RPMI8226 (cell line): Measurements from ENCODE around the gene DCDC2.
"Not testable (repeated sequence)": the region's sequence is repeated elsewhere in the genome, so short reads cannot be mapped to it uniquely, and the experiment has no call there.

Experiments used
- DNase-seq: peaks from one replicate; pipeline ENCODE4 v3.0.0-alpha.2; 2015

DCDC2 gene

DNA sequence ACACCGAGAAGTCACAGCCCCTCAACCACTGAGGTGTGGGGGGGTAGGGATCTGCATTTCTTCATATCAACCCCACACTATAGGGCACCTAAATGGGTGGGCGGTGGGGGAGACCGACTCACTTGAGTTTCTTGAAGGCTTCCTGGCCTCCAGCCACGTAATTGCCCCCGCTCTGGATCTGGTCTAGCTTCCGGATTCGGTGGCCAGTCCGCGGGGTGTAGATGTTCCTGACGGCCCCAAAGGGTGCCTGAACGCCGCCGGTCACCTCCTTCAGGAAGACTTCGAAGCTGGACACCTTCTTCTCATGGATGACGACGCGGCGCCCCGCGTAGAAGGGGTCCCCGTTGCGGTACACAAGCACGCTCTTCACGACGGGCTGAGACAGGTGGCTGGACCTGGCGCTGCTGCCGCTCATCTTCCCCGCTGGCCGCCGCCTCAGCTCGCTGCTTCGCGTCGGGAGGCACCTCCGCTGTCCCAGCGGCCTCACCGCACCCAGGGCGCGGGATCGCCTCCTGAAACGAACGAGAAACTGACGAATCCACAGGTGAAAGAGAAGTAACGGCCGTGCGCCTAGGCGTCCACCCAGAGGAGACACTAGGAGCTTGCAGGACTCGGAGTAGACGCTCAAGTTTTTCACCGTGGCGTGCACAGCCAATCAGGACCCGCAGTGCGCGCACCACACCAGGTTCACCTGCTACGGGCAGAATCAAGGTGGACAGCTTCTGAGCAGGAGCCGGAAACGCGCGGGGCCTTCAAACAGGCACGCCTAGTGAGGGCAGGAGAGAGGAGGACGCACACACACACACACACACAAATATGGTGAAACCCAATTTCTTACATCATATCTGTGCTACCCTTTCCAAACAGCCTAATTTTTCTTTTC lies at the start of gene DCDC2:
Gene DCDC2, minus strand, starts transcription at position 724 of the 883 bp plus-strand sequence. Its CDS starts 309 bp downstream, at position 415.
- peak; percentile 24 for DNase-seq

DNA sequence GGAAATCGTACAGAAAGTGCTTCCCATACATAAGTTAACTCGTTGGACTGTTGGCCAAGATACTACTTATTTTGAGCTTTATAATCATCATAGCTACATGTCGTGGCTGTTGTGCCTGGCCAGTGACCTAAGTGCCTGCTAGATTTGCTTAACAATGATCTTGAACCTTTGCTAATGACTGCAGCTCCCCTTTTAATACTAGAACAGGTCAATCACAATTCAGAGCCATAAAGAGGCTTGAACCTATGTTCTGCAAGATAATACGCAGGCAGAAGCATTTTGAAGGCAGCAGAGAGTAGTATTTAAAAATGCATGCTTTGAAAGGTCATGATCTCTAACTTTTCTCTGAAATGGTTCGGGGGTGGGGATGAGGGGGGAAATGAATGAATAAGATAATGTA lies 47.4 kb upstream of the DCDC2 start:
- no peak for DNase-seq

DNA sequence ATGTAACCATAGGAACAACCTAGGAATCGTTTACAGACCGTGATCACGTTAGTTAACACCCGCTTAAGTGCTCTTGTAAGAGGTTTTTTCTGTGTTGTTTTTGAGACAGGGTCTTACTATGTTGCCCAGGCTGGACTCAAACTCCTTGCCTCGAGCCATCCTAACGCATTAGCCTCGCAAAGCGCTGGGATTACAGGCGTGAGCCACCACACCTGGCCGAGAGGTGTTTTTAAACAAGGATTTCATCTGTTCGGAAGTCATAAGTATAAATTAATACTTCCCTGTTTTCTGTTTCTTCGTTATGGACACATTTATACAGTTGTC lies 45.6 kb upstream of the DCDC2 start:
- DNase-seq = no peak

DNA sequence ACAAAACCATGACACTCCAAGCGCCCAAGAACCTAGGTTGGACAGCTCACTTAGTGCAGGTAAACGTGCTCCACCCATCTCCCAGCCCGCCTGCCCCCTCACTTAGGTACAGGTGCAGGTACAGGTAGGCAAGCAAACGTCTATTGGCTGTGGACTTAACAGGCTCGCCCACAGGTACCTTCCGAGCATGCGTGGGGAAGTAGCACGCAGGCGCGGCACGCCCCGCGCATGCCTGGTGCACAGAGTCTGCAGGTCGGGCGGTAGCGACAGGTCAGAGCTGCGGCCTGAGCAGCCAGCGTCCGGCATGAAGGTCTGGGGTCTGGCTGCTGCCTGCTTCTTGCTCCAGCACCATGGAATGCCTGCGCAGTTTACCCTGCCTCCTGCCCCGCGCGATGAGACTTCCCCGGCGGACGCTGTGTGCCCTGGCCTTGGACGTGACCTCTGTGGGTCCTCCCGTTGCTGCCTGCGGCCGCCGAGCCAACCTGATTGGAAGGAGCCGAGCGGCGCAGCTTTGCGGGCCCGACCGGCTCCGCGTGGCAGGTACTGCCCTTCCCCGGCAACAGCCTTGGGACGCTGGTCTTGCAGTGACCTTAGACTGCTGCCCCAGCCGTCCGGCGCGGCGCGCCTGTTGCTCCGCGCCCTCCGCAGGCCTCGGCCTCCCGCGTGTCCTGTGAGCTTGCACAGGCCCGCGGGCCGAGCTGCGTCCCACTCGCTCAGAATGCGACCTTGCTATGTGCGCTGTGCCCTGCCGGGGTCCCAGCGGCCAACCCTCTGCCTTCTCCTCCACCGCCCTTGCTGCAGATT lies 45.0 kb upstream of the DCDC2 start, which contains the start of gene MRS2:
Gene MRS2, plus strand, starts transcription at position 240 of the 804 bp plus-strand sequence. Its CDS starts 111 bp downstream, at position 351.
- DNase-seq = peak; percentile 95

DNA sequence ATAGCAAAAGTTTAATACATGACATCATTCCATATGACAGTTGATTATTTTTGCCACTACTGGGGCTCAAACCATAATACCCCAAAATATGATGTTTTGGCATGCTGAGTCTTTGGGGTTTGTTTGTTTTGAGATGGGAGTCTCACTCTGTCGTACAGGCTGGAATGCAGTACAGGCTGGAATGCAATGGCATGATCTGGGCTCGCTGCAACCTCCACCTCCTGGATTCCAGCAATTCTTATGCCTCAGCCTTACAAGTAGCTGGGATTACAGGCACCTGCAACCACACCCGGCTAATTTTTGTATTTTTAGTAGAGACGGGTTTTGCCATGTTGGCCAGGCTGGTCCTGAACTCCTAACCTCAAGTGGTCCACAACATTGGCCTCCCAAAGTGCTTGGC lies 43.6 kb upstream of the DCDC2 start:
- no peak for DNase-seq

DNA sequence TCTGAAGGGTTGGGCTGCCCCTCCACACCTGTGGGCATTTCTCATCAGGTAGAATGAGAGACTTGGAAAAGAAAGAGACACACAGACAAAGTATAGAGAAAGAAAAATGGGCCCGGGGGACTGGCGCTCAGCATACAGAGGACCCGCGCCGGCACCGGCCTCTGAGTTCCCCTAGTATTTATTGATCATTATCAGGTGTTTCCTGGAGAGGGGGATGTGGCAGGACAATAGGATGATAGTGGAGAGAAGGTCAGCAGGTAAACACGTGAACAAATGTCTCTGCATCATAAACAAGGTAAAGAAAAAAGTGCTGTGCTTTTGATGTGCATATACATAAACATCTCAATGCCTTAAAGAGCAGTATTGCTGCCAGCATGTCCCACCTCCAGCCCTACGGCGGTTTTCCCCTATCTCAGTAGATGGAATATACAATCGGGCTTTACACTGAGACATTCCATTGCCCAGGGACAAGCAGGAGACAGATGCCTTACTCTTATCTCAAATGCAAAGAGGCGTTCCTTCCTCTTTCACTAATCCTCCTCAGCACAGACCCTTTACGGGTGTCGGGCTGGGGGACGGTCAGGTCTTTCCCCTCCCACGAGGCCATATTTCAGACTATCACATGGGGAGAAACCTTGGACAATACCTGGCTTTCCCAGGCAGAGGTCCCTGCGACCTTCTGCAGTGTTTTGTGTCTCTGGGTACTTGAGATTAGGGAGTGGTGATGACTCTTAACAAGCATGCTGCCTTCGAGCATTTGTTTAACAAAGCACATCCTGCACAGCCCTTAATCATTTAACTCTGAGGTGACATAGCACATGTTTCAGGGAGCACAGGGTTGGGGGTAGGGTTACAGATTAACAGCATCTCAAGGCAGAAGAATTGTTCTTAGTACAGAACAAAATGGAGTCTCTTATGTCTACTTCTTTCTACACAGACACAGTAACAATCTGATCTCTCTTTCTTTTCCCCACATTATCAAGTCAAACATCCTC lies 42.5 kb upstream of the DCDC2 start:
- DNase-seq = not testable (repeated sequence)

DNA sequence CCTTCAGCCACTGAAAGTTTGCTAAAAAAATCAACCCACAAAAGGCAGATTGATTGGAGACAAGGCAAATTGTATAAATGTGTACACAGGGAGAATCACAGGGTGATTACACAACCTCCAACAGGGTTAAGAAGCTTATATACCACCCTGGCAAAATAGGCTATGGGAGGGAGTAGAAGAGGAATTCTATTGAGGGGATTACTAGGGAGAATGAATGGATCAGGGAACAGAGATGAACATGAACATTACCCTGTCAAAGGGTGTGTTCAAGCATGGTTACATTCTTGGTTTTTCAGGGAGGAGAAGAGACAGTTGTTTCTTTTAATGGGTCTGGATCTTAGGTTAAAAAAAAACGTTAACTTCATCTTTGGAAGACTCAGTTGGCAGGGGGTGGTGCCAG lies 39.8 kb upstream of the DCDC2 start:
- DNase-seq = no peak

DNA sequence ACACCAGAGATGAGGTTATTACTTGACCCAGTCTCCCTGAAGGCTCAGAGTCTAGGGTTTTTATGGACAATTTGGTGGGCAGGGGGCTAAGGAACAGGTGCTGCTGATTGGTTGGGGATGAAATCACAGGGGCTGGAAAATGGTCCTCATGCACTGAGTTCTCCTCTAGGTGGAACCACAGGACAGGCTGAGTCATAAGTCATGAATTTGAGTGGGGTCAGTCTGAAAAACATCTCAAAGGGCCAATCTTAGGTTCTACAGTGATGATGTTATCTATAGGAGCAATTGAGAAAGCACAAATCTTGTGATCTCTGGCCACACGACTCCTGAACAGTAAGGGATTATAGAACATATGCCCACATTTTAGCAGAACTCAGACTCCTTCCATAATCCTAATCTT lies 39.0 kb upstream of the DCDC2 start:
- DNase-seq = no peak

DNA sequence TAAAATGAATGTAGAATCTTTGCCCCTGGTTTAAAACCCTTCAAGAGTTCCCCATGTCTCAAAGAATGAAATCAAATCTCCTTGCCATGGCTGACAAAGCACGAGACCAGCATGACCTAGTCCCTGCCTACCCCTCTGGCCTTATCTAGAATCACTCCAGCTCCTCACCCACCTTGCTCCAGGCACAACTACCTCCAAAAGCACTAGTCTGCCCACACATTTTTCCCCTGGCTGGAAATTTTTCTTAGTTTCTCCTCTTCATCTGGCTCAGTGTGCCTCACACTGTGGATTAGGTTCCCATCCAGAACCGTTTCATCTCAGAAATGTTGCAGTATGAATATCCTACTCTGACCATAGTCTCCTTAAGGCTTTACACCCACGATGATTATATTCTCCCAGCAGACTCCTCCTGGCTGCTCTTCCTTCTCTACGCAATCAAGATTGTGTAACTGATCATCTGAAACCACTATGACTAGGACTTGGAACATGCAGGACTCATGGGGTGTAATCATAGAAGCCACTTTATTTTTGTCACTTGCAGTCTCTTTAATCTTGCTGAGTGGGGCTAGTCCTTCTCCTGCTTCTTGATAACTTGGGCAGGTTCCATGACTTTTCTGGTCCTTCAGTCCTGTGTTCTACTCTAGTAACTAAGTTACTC lies 37.0 kb upstream of the DCDC2 start:
- no peak for DNase-seq

DNA sequence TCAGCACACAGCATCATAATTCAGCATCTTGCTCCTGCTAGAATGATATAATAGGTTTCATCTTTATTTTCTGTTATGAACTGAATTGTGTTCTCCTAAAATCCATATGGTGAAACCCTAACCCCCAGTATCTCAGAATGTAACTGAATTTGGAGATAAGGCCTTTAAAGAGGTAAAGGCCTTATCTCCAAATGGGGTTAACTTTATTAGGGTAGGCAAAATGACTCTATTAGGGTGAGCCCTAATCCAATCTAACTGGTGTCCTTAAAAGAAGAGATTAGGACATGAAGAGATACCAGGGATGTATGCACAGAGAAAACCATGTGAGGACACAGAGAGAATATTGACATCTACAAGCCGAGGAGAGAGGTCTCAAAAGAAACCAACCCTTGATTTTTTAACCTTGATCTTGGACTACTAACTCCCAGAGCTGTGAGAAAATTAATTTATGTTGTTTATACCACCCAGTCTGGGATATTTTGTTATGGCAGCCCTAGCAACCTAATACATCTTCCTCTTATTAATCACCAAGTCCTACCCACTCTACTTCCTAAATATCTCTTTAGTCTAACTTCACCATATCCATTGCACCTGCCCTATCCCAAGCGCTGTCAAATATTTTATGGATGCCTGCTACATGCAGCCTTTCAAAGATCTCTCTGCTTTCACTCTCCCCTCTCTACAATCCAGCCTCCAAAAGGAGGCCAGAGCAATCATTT lies 36.4 kb upstream of the DCDC2 start:
- DNase-seq = no peak

DNA sequence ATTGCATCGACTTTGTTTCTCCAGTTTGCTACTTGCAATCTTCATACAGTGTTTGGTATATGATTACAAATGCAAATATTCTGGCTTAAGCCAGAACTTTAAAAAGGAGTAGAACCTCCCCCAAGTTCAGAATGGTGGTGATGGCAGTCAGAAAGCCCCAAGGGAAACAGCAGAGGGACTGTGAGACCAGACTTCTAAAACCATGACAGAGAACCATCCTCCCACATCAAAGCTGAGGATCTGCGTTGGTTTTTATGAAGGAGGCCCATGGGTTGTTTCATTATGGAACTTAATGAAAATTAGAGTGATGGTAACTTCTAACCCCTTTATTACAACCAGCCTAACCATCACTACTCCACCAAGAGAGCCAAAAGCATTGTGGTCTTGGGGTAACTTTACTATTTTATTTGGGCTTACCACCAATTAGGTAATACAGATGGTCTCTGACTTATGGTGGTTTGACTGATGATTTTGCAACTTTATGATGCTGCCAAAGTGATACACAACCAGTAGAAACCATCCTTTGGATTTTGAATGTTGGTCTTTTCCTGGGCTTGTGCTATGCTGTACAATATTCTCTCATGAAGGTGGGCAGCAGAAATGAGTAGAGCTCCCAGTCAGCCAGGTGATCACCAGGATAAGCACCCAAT lies 34.0 kb upstream of the DCDC2 start:
- DNase-seq = no peak

DNA sequence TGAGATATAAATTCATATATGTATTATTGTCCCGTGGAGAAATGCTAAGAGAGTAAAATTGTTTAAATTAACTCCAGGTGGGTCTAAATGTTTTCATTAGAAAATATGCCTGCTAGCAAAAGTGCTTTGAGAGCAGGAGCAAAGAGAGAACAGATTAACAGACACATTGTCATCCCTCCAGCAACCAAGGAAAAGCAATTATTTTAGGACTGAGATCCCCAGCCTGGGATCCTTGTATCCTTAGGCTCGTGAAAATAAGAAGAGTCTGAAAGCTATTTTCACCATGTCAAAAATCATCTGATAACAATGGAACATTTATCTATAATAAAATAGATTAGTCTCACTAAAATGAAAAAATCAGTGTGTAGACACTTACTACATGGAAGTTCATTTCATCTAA lies 33.3 kb upstream of the DCDC2 start:
- DNase-seq = no peak

DNA sequence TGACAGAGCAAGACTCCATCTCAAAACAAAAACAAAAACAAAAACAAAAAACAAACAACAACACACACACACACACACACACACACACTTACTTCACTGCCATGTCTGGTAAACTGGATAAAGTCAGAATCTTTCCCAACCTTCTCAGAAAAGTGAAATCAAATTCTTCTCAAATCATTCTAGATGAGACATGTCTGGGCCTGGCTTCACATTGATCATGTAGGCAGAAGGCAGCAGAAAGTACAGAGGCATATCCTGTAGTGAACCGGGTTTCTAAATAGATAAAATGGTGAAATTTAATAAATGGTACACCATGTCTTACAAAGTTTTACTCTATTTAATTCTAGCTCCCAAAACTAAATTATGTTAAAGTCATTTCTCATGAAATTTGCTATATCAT lies 30.0 kb upstream of the DCDC2 start:
- no peak for DNase-seq

DNA sequence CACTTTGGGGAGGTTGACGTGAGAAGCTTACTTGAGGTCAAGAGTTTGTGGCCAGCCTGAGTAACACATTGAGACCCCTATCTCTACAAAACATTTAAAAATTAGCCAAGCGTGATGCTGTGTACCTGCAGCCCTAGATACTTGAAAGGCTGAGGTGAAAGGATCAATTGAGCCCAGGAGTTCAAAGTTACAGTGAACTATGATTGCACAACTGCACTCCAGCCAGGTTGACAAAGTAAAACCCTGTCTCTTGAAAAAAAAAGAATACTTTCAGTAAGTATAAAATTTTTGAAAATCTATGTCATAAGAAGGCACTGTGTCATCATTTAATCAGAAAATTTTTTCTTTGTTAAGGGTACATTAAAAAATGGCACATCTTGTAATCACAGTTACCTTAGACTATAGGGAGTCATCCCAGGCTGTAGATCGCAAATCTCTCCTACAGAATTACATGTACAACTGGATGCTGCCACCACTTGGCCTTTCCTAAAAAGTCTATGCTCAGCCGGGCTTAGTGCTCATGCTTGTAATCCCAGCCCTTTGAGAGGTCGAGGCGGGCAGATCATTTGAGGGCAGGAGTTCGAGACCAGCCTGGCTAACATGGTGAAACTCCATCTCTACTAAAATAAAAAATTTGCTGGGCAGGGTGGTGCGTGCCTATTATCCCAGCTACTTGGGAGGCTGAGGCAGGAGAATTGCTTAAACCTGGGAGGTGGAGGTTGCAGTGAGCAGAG lies 27.8 kb upstream of the DCDC2 start:
- no peak for DNase-seq

DNA sequence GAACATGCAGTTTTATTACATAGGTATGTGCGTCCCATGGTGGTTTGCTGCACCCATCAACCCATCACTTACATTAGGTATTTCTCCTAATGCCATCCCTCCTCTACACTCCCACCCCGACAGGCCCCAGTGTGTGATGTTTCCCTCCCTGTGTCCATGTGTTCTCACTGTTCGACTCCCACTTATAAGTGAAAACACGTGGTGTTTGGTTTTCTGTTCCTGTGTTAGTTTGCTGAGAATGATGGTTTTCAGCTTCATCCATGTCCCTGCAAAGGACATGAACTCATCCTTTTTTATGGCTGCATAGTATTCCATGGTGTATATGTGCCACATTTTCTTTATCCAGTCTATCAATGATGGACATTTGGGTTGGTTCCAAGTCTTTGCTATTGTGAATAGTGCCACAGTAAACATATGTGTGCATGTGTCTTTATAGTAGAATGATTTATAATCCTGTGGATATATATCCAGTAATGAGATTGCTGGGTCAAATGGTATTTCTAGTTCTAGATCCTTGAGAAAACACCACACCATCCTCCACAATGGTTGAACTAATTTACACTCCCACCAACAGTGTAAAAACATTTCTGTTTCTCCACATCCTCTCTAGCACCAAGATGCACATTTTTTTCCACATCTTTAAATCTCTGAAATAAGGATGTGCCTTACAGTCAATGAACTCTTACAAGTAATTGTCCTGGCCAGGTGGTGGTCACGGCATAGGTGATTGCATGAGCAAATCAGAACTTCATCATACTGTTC lies 26.7 kb upstream of the DCDC2 start:
- not testable (repeated sequence) for DNase-seq

DNA sequence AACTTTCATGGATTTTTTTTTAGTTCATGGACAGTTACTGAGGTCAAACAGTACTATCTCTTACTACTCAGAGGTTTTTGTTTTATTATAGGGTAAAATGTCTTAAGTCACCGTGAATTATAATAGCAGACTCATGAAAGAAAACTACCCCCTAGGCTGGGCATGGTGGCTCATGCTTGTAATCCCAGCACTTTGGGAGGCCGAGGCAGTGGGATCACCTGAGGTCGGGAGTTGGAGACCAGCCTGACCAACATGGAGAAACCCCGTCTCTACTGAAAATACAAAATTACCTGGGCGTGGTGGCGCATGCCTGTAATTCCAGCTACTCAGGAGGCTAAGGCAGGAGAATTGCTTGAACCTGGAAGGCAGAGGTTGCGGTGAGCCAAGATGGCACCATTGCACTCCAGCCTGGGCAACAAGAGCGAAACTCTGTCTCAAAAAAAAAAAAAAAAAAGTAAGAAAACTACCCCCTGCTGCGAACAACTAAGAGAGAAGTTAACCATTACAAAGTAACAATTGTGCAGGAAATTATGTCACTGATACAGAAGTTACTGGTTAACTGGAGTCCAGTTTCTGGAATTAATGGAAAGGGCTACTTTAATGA lies 25.1 kb upstream of the DCDC2 start:
- DNase-seq = not testable (repeated sequence)

DNA sequence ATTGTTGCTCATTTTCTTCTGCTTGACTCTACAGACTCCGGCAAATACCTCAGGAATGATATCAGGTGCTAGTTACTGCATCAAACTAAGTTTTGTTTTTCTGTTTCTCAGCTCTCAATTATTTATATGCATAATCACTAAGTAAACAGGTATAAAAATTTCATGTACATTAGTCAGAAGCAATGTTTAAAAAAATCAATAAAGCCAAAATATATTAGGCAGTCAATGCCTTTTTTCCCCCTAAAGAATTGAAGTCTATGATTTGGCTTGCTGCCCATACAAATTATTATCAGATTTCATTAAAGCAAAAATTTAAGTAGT lies 24.3 kb upstream of the DCDC2 start:
- DNase-seq = no peak

DNA sequence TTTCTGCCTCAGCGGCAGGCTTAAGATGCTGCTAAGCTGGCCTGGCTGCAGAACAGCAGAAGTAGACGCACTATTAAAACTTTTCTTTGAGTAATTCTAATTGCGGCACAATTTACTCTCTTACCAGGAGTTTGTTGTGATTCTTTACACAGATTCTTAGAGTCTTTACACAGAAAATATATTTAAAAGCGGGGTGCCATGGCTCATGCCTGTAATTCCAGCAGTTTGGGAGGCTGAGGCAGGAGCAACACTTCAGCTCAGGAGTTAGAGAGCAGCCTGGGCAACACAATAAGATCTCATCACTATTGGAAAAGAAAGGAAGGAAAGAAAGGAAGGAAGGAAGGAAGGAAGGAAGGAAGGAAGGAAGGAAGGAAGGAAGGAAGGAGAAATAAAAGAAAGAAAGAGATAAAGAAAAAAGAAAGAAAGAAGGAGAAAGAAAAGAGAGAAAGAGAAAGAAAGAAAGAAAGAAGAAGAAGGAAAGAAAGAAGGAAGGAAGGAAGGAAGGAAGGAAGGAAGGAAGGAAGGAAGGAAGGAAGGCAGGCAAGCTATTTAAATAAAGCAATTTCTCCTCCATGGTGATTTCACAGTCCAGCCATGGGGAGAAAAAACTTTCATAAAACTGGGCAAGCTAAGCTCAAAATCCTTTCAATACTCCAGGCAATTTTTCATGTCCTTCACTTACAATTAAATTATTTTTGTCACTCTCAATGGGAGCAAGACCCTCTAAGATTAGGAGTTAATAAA lies 23.8 kb upstream of the DCDC2 start:
- no peak for DNase-seq
